Measurements from ENCODE around the gene XRN1.

The XRN1 gene

DNA sequence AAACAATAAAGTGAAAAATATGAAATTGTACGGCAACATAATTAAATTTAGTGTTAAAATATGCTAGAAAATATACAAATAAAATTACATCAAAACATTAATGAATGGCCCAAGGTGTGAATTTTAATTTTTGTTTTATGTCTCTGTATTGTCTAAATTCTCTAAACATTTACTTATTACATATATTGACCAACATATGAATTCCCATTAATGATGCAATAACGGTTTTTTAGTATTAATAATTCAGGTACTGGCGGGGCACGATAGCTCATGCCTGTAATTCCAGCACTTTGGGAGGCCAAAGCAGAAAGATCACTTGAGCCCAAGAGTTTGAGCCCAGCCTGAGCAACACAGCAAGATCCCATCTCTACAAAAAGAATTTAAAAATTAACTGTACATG is 20.6 kb upstream of the XRN1 start:
- Histone ChIP-seq H2BK120ac (ENCODE audit: low read depth, low read length) (no peak overlapping the region), H2BK15ac (ENCODE audit: low read length) (no peak overlapping the region), H3K4me1 (ENCODE audit: control insufficient read depth in 2 of 2, insufficient read depth in 1 of 2, low read depth in 1 of 2, low read length in 2 of 2) (no peaks in the 10 kb centered on the region), H2BK12ac (ENCODE audit: low read length) (no peak overlapping the region), H3K18ac (ENCODE audit: low read length) (no peak overlapping the region), H3K14ac (ENCODE audit: low read length) (no peak overlapping the region), H4K8ac (ENCODE audit: low read depth, low read length) (no peak overlapping the region), H3K27ac (replicated peaks; ENCODE audit: low read length) (no peak overlapping the region), H3K4me2 (ENCODE audit: insufficient read depth, low read length, poor library complexity, severe bottlenecking) (no peak overlapping the region), H2AK5ac (ENCODE audit: low read depth, low read length) (no peak overlapping the region), H4K91ac (ENCODE audit: low read depth, low read length, poor library complexity) (no peak overlapping the region), H3K4ac (ENCODE audit: low read length) (no peak overlapping the region), H3K27me3 (ENCODE audit: control insufficient read depth in 3 of 3, insufficient read depth in 3 of 3, low read depth in 1 of 3, low read length in 3 of 3) (no peaks in the 10 kb centered on the region), H3K79me1 (ENCODE audit: low read depth, low read length) (no peaks in the 10 kb centered on the region), H3K36me3 (replicated peaks in 1 of 2; ENCODE audit: control insufficient read depth in 2 of 2, insufficient read depth in 2 of 2, low read length in 2 of 2) (peaks cover 0 to 22% of the 10 kb centered on the region in 2 donors), H2BK5ac (ENCODE audit: low read length) (no peak overlapping the region), H3K9me3 (replicated peaks in 1 of 2; ENCODE audit: control insufficient read depth in 2 of 2, insufficient read depth in 1 of 2, low read depth in 1 of 2, low read length in 2 of 2) (peaks cover 0 to 4% of the 10 kb centered on the region in 2 donors), H3K9ac (ENCODE audit: low read depth, low read length, poor library complexity) (no peak overlapping the region), H3K23ac (ENCODE audit: low read depth, low read length, poor library complexity) (no peak overlapping the region), H3K4me3 (ENCODE audit: low read length in 2 of 2) (no peak overlapping the region), H2AFZ (ENCODE audit: low read length) (no peak overlapping the region)
- no CpG with 5 or more reads among the region's 4 CpGs for WGBS, 2 donors (ENCODE audit: extremely low coverage in 2 of 2, insufficient read length in 2 of 2, insufficient replicate concordance in 1 of 2)
- no peak for DNase-seq (ENCODE audit: low spot score)

DNA sequence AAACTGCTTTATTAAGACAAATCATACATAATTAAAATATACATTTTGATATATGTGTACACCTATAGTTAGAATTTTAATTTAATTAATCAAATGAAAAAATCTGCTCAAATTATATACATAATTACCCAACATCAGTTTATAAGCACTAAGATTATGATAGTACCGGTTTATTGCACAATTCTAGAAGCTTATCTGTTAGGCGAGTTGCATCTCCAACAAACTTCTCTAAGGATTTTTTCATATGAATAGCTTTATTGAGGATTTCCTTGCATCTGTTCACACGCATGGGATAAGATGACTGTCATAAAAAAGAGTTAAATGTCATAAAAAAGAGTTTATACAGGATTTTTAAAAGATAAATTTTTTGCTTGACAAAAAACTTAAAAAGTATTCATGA is 19.9 kb upstream of the XRN1 start:
- H2BK15ac ChIP-seq (ENCODE audit: low read length), result no peak overlapping the region
- H3K36me3 ChIP-seq (replicated peaks in 1 of 2; ENCODE audit: control insufficient read depth in 2 of 2, insufficient read depth in 2 of 2, low read length in 2 of 2), result peaks cover 0 to 20% of the 10 kb centered on the region in 2 donors
- no peak overlapping the region for H3K4me3 ChIP-seq (ENCODE audit: low read length in 2 of 2)
- H2AK5ac ChIP-seq (ENCODE audit: low read depth, low read length), result no peak overlapping the region
- H3K79me1 ChIP-seq (ENCODE audit: low read depth, low read length), result no peaks in the 10 kb centered on the region
- no peaks in the 10 kb centered on the region for H3K27me3 ChIP-seq (ENCODE audit: control insufficient read depth in 3 of 3, insufficient read depth in 3 of 3, low read depth in 1 of 3, low read length in 3 of 3)
- no peak overlapping the region for H3K4me2 ChIP-seq (ENCODE audit: insufficient read depth, low read length, poor library complexity, severe bottlenecking)
- no peak overlapping the region for H3K9ac ChIP-seq (ENCODE audit: low read depth, low read length, poor library complexity)
- no peak overlapping the region for H3K4ac ChIP-seq (ENCODE audit: low read length)
- no peak overlapping the region for H2BK12ac ChIP-seq (ENCODE audit: low read length)
- no peak overlapping the region for H2BK5ac ChIP-seq (ENCODE audit: low read length)
- peaks cover 0 to 2% of the 10 kb centered on the region in 2 donors for H3K9me3 ChIP-seq (replicated peaks in 1 of 2; ENCODE audit: control insufficient read depth in 2 of 2, insufficient read depth in 1 of 2, low read depth in 1 of 2, low read length in 2 of 2)
- WGBS, 2 donors (ENCODE audit: extremely low coverage in 2 of 2, insufficient read length in 2 of 2, insufficient replicate concordance in 1 of 2), result no CpG with 5 or more reads among the region's 3 CpGs
- H3K4me1 ChIP-seq (ENCODE audit: control insufficient read depth in 2 of 2, insufficient read depth in 1 of 2, low read depth in 1 of 2, low read length in 2 of 2), result no peaks in the 10 kb centered on the region
- DNase-seq (ENCODE audit: low spot score), result no peak
- H4K91ac ChIP-seq (ENCODE audit: low read depth, low read length, poor library complexity), result no peak overlapping the region
- no peak overlapping the region for H3K18ac ChIP-seq (ENCODE audit: low read length)
- H3K23ac ChIP-seq (ENCODE audit: low read depth, low read length, poor library complexity), result no peak overlapping the region
- H4K8ac ChIP-seq (ENCODE audit: low read depth, low read length), result no peak overlapping the region
- no peak overlapping the region for H2BK120ac ChIP-seq (ENCODE audit: low read depth, low read length)
- H3K14ac ChIP-seq (ENCODE audit: low read length), result no peak overlapping the region
- H3K27ac ChIP-seq (replicated peaks; ENCODE audit: low read length), result no peak overlapping the region
- no peak overlapping the region for H2AFZ ChIP-seq (ENCODE audit: low read length)

DNA sequence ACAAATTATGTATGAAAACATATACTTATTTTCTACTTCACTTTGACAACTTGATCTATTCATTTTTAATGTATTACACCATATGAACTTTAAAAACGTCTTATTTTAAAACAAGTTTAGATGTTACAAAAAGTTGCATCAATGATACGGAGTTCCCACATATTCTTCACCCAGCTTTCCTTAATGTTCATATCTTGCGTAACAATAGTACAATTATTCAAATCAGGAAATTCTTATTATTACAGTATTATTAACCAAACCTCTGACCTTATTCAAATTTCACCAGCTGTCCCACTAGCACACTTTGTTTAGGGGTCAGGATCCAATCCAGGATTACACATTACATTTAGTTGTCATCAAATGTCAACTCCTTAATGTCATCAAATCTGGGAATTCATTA is 12.9 kb upstream of the XRN1 start:
- no CpG with 5 or more reads among the region's 3 CpGs for WGBS, 2 donors (ENCODE audit: extremely low coverage in 2 of 2, insufficient read length in 2 of 2, insufficient replicate concordance in 1 of 2)

DNA sequence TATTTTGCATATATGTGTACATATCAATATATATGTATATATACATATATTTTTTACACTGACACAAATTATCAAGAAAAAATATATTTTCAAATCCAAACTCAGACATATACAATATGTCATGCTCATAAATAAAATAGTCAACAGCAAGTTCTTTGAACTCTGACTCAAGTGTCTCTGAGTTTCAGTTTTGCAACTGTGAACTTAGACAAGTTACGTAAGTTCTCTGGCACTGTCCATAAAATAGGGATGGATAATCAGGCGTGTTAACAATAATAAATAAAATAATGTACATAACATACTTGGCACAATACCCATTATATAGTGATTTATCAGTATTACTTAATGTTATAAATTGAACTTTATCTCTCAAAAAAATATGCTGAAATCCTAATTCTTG is 12.1 kb upstream of the XRN1 start:
- no peak overlapping the region for H4K8ac ChIP-seq (ENCODE audit: low read depth, low read length)
- no peak overlapping the region for H2BK12ac ChIP-seq (ENCODE audit: low read length)
- H3K4me2 ChIP-seq (ENCODE audit: insufficient read depth, low read length, poor library complexity, severe bottlenecking), result no peak overlapping the region
- no peak overlapping the region for H3K4ac ChIP-seq (ENCODE audit: low read length)
- no peak overlapping the region for H2BK5ac ChIP-seq (ENCODE audit: low read length)
- no peak overlapping the region for H3K14ac ChIP-seq (ENCODE audit: low read length)
- H3K79me1 ChIP-seq (ENCODE audit: low read depth, low read length), result no peaks in the 10 kb centered on the region
- DNase-seq (ENCODE audit: low spot score), result no peak
- H3K27ac ChIP-seq (replicated peaks; ENCODE audit: low read length), result no peak overlapping the region
- peaks cover 0 to 65% of the 10 kb centered on the region in 2 donors for H3K36me3 ChIP-seq (replicated peaks in 1 of 2; ENCODE audit: control insufficient read depth in 2 of 2, insufficient read depth in 2 of 2, low read length in 2 of 2)
- H3K9me3 ChIP-seq (replicated peaks in 1 of 2; ENCODE audit: control insufficient read depth in 2 of 2, insufficient read depth in 1 of 2, low read depth in 1 of 2, low read length in 2 of 2), result no peaks in the 10 kb centered on the region
- H2BK15ac ChIP-seq (ENCODE audit: low read length), result no peak overlapping the region
- no peak overlapping the region for H2AFZ ChIP-seq (ENCODE audit: low read length)
- no peaks in the 10 kb centered on the region for H3K4me1 ChIP-seq (ENCODE audit: control insufficient read depth in 2 of 2, insufficient read depth in 1 of 2, low read depth in 1 of 2, low read length in 2 of 2)
- no peak overlapping the region for H3K18ac ChIP-seq (ENCODE audit: low read length)
- H3K23ac ChIP-seq (ENCODE audit: low read depth, low read length, poor library complexity), result no peak overlapping the region
- no peak overlapping the region for H3K4me3 ChIP-seq (ENCODE audit: low read length in 2 of 2)
- WGBS, 2 donors (ENCODE audit: extremely low coverage in 2 of 2, insufficient read length in 2 of 2, insufficient replicate concordance in 1 of 2), result no CpG with 5 or more reads among the region's 2 CpGs
- H2BK120ac ChIP-seq (ENCODE audit: low read depth, low read length), result no peak overlapping the region
- no peak overlapping the region for H2AK5ac ChIP-seq (ENCODE audit: low read depth, low read length)
- no peak overlapping the region for H4K91ac ChIP-seq (ENCODE audit: low read depth, low read length, poor library complexity)
- no peak overlapping the region for H3K9ac ChIP-seq (ENCODE audit: low read depth, low read length, poor library complexity)
- no peaks in the 10 kb centered on the region for H3K27me3 ChIP-seq (ENCODE audit: control insufficient read depth in 3 of 3, insufficient read depth in 3 of 3, low read depth in 1 of 3, low read length in 3 of 3)

More for the DNA sequence above, 12.9 kb upstream of the XRN1 start:
- Histone ChIP-seq H3K14ac (ENCODE audit: low read length) (no peak overlapping the region), H3K4me3 (ENCODE audit: low read length in 2 of 2) (no peak overlapping the region), H3K4me2 (ENCODE audit: insufficient read depth, low read length, poor library complexity, severe bottlenecking) (no peak overlapping the region), H3K4ac (ENCODE audit: low read length) (no peak overlapping the region), H2BK15ac (ENCODE audit: low read length) (no peak overlapping the region), H3K9ac (ENCODE audit: low read depth, low read length, poor library complexity) (no peak overlapping the region), H2AFZ (ENCODE audit: low read length) (no peak overlapping the region), H4K91ac (ENCODE audit: low read depth, low read length, poor library complexity) (no peak overlapping the region), H4K8ac (ENCODE audit: low read depth, low read length) (no peak overlapping the region), H3K27ac (replicated peaks; ENCODE audit: low read length) (no peak overlapping the region), H3K4me1 (ENCODE audit: control insufficient read depth in 2 of 2, insufficient read depth in 1 of 2, low read depth in 1 of 2, low read length in 2 of 2) (no peaks in the 10 kb centered on the region), H2BK5ac (ENCODE audit: low read length) (no peak overlapping the region), H3K27me3 (ENCODE audit: control insufficient read depth in 3 of 3, insufficient read depth in 3 of 3, low read depth in 1 of 3, low read length in 3 of 3) (no peaks in the 10 kb centered on the region), H3K9me3 (replicated peaks in 1 of 2; ENCODE audit: control insufficient read depth in 2 of 2, insufficient read depth in 1 of 2, low read depth in 1 of 2, low read length in 2 of 2) (no peaks in the 10 kb centered on the region), H2AK5ac (ENCODE audit: low read depth, low read length) (no peak overlapping the region), H3K23ac (ENCODE audit: low read depth, low read length, poor library complexity) (no peak overlapping the region), H3K18ac (ENCODE audit: low read length) (no peak overlapping the region), H3K36me3 (replicated peaks in 1 of 2; ENCODE audit: control insufficient read depth in 2 of 2, insufficient read depth in 2 of 2, low read length in 2 of 2) (peaks cover 0 to 70% of the 10 kb centered on the region in 2 donors), H3K79me1 (ENCODE audit: low read depth, low read length) (no peaks in the 10 kb centered on the region), H2BK12ac (ENCODE audit: low read length) (no peak overlapping the region), H2BK120ac (ENCODE audit: low read depth, low read length) (no peak overlapping the region)
- DNase-seq (ENCODE audit: low spot score), result no peak

Measured in neuronal stem cell (in vitro differentiated cells).